GM20431 (cell line): ENCODE results near the gene POF1B.

Experiments
- in situ Hi-C: fragments of 300-500 bp; cut with MseI, MboI; formaldehyde crosslinking; loops from one replicate; pipeline ENCODE4 v1.15.0; 2020; ENCODE audit warnings: low sequenced_read_pairs; ENCODE audit not compliant: unreplicated experiment

Gene POF1B

GRCh38 chrX:85244450-85245211, 134.8 kb downstream of the POF1B start:
- in situ Hi-C loops: no loop called here

GRCh38 chrX:85243761-85244449, 135.6 kb downstream of the POF1B start, which contains the start of the genes SATL1 and ZNF711:
Gene SATL1 (minus strand): TSS chrX:85243779. CDS start chrX:85108968, 134,811 bp downstream.
Gene ZNF711 (plus strand): TSS chrX:85243991. CDS start chrX:85247573, 3,582 bp downstream.
- in situ Hi-C loops: no loop called here

GRCh38 chrX:85243155-85243554, 136.3 kb downstream of the POF1B start:
- in situ Hi-C loops: no loop called here
